ENCODE measurements around the gene SEC14L3.

SEC14L3 gene

GRCh38 chr22:30471616-30472318 lies at the start of gene SEC14L3:
Gene SEC14L3, minus strand, starts transcription at chr22:30472017. Its CDS starts 59 bp downstream, at chr22:30471958.
- no peak for TF ChIP-seq CTCF (IDR thresholded peaks at IDR 0.05)
- Histone ChIP-seq H3K4me3 (no peak within 1 kb of the TSS), H3K27ac (no peak within 1 kb of the TSS)
- DNase-seq (ENCODE audit: low spot score), result no peak

- H3K27ac ChIP-seq, result no peak overlapping the region
- no peak for DNase-seq (ENCODE audit: low spot score)
- no peak for TF ChIP-seq CTCF (IDR thresholded peaks at IDR 0.05)
These were observed 48.1 kb upstream of the SEC14L3 start for GRCh38 chr22:30519842-30520425.

GRCh38 chr22:30516731-30517130 lies 44.9 kb upstream of the SEC14L3 start:
- no peak for TF ChIP-seq CTCF (IDR thresholded peaks at IDR 0.05)
- no peak overlapping the region for H3K27ac ChIP-seq
- H3K4me3 ChIP-seq, result no peak overlapping the region
- DNase-seq (ENCODE audit: low spot score), result no peak

More at GRCh38 chr22:30519842-30520425, 48.1 kb upstream of the SEC14L3 start:
- no peak overlapping the region for H3K4me3 ChIP-seq

- TF ChIP-seq CTCF (IDR thresholded peaks at IDR 0.05), result no peak
- H3K4me3 ChIP-seq, result no peak overlapping the region
- no peak overlapping the region for H3K27ac ChIP-seq
- no peak for DNase-seq (ENCODE audit: low spot score)
These were observed 44.5 kb upstream of the SEC14L3 start for GRCh38 chr22:30516273-30516672.

GRCh38 chr22:30514252-30514651 lies 42.4 kb upstream of the SEC14L3 start:
- no peak overlapping the region for H3K4me3 ChIP-seq
- DNase-seq (ENCODE audit: low spot score), result no peak
- no peak for TF ChIP-seq CTCF (IDR thresholded peaks at IDR 0.05)
- H3K27ac ChIP-seq, result no peak overlapping the region

GRCh38 chr22:30513462-30513861 lies 41.6 kb upstream of the SEC14L3 start:
- no peak overlapping the region for H3K27ac ChIP-seq
- DNase-seq (ENCODE audit: low spot score), result no peak
- no peak for TF ChIP-seq CTCF (IDR thresholded peaks at IDR 0.05)
- H3K4me3 ChIP-seq, result no peak overlapping the region

GRCh38 chr22:30511911-30512310 lies 40.1 kb upstream of the SEC14L3 start:
- TF ChIP-seq CTCF (IDR thresholded peaks at IDR 0.05), result no peak
- Histone ChIP-seq H3K4me3 (no peak overlapping the region), H3K27ac (no peak overlapping the region)
- DNase-seq (ENCODE audit: low spot score), result no peak

Data from coronary artery (tissue), 2 donors.